ENCODE measurements around the gene TIAM1. TPM values are rescaled to one million over a fixed set of nuclear protein-coding genes. Genes with fewer than 3 reads are reported as not detected.
A peak's percentile ranks its signal among the peaks of the same experiment; 100 is the strongest.

Gene TIAM1
- total RNA-seq, 1 experiment from 2014 or later, result 15.2 TPM

DNA sequence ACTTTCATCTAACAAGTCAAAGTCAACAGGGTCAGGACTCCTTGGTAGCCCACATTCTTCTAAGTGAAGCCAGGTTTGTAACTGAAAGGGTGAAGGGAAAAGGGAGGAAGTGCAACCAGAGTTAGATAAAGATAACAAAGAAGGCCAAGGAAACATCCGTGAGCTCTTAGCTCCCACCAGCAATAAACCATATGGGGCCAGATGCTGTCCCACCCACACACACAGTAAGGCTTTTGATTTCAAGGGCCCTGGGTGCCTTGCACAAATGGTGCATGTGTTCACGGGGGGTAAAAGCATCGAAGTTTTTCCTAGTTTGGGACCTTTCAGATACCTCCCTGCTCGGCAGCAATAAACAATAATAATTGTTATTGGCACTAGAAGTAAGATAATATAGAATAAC is 5.1 kb upstream of the TIAM1 start:
- TF ChIP-seq, protein P1, sequence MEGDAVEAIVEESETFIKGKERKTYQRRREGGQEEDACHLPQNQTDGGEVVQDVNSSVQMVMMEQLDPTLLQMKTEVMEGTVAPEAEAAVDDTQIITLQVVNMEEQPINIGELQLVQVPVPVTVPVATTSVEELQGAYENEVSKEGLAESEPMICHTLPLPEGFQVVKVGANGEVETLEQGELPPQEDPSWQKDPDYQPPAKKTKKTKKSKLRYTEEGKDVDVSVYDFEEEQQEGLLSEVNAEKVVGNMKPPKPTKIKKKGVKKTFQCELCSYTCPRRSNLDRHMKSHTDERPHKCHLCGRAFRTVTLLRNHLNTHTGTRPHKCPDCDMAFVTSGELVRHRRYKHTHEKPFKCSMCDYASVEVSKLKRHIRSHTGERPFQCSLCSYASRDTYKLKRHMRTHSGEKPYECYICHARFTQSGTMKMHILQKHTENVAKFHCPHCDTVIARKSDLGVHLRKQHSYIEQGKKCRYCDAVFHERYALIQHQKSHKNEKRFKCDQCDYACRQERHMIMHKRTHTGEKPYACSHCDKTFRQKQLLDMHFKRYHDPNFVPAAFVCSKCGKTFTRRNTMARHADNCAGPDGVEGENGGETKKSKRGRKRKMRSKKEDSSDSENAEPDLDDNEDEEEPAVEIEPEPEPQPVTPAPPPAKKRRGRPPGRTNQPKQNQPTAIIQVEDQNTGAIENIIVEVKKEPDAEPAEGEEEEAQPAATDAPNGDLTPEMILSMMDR (IDR thresholded peaks at IDR 0.05; ENCODE audit: unreplicated experiment), result no peak
- no peak overlapping the region for H3K4me3 Mint-ChIP-seq (ENCODE audit: low read depth, unreplicated experiment)
- peaks cover 11% of the 10 kb centered on the region for H3K36me3 Mint-ChIP-seq (ENCODE audit: insufficient read depth, unreplicated experiment)
- CTCF ChIA-PET, result no interaction called here
- peaks cover 17% of the 10 kb centered on the region for H3K4me1 Mint-ChIP-seq (ENCODE audit: low read depth, unreplicated experiment)
- intact Hi-C loops (cut with micrococcal nuclease; ENCODE audit: unreplicated experiment), result loop anchor here (10.0 kb wide), 1 partner anchor 236 kb away; no protein-coding TSS in a partner anchor
- no peaks in the 10 kb centered on the region for H3K27me3 Mint-ChIP-seq (ENCODE audit: unreplicated experiment)
- H3K27ac Mint-ChIP-seq (ENCODE audit: unreplicated experiment), result no peak overlapping the region
- no TSS peak for BruUV-seq (replicated peaks)
- no peak for DNase-seq
- no peaks in the 10 kb centered on the region for H3K9me3 Mint-ChIP-seq (ENCODE audit: low read depth, unreplicated experiment)

DNA sequence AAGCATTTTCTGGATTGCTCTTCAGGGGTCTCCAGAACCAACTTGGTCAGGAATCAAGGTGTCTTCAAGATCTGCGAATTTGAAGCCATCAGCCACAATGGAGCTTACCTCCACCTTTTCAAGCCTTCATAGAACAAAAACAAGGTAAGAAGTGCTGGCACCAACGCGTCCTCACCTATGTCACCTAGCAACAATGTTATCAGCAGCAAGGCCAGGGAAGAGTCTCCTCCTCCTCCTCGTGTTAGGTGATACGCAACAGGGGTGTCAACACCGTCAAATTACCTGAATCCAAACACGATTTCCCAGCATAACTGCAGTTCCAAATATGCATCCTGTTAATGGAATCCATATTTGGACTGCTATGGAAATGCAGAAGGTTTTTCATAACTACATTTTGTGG is 4.1 kb upstream of the TIAM1 start:
- no peak for DNase-seq
- Mint-ChIP-seq H3K4me3 (ENCODE audit: low read depth, unreplicated experiment) (no peak overlapping the region), H3K27ac (ENCODE audit: unreplicated experiment) (no peak overlapping the region), H3K36me3 (ENCODE audit: insufficient read depth, unreplicated experiment) (peaks cover 18% of the 10 kb centered on the region), H3K27me3 (ENCODE audit: unreplicated experiment) (no peaks in the 10 kb centered on the region), H3K4me1 (ENCODE audit: low read depth, unreplicated experiment) (peaks cover 16% of the 10 kb centered on the region), H3K9me3 (ENCODE audit: low read depth, unreplicated experiment) (no peaks in the 10 kb centered on the region)
- TF ChIP-seq, protein P1 (IDR thresholded peaks at IDR 0.05; ENCODE audit: unreplicated experiment), result no peak
- CTCF ChIA-PET, result interaction anchor here (0.5 to 1.0 kb wide), 4 partner anchors 35 to 211 kb away, joined by 3 to 5 read pairs (median 4); no protein-coding TSS in a partner anchor
- no TSS peak for BruUV-seq (replicated peaks)
- intact Hi-C loops (cut with micrococcal nuclease; ENCODE audit: unreplicated experiment), result loop anchor here (10.0 kb wide), 1 partner anchor 237 kb away; no protein-coding TSS in a partner anchor

DNA sequence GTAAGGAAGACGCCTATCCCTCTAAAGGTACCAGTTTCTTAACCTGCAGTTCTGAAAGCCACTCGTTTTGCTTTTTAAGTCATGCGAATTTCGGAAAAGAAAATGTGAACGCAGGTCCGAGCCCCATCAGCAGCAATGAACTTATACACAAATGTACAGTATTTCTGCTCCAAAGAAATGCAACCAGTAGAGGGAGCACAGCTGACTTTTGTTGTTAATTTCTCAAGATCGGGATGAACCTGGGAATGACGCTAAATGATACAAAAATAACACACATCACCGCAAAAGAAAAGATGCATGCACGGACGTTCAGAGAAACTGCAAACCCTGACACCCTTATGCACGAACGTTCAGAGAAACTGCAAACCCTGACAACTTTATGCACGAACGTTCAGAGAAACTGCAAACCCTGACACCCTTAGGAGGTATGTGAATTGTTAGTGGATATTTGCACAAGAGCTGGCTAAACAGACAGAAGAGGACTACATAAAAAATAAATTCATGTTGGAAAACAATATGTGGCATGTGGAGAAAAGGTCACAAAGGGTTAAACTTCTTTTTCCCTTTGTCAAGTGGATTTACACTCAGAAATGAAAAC is 3.5 kb upstream of the TIAM1 start:
- intact Hi-C loops (cut with micrococcal nuclease; ENCODE audit: unreplicated experiment), result loop anchor here (10.0 kb wide), 1 partner anchor 237 kb away; no protein-coding TSS in a partner anchor
- TF ChIP-seq, protein P1 (IDR thresholded peaks at IDR 0.05; ENCODE audit: unreplicated experiment), result peak; percentile 16
- H3K4me1 Mint-ChIP-seq (ENCODE audit: low read depth, unreplicated experiment), result peaks cover 14% of the 10 kb centered on the region
- no peaks in the 10 kb centered on the region for H3K27me3 Mint-ChIP-seq (ENCODE audit: unreplicated experiment)
- peaks cover 20% of the 10 kb centered on the region for H3K36me3 Mint-ChIP-seq (ENCODE audit: insufficient read depth, unreplicated experiment)
- CTCF ChIA-PET, result interaction anchor here (0.6 to 1.0 kb wide), 3 partner anchors 35 to 212 kb away, joined by 3 to 5 read pairs (median 3); no protein-coding TSS in a partner anchor
- no peak overlapping the region for H3K27ac Mint-ChIP-seq (ENCODE audit: unreplicated experiment)
- no peaks in the 10 kb centered on the region for H3K9me3 Mint-ChIP-seq (ENCODE audit: low read depth, unreplicated experiment)
- DNase-seq, result peak; percentile 20
- no TSS peak for BruUV-seq (replicated peaks)
- H3K4me3 Mint-ChIP-seq (ENCODE audit: low read depth, unreplicated experiment), result peak overlapping the region; percentile 53

DNA sequence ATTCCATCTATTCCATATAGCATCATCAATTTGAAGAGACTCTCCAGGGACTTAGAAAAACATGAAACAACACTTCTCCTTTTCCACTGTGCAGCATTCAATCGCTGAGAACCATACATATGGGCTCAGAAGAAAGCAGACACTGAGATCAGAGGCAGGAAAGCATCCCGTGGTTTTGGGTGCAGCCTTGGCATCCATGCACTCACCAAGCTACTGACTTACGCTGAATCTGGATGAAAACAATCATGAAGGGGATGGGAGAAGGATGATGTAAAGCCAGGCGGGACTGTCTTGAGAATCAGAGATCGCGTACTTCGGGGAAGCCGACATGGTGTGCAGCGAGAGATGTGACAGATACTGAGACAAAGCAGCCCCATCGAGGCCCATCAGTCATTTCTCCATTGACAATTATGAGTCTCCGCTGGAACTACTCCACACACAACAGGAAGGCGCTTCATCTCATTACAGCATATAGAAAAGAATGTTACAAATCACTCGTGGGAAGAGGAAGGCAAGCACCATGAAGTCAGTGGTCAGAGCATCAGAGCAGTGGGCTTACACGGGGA is 2.3 kb upstream of the TIAM1 start:
- no peak for DNase-seq
- H3K4me3 Mint-ChIP-seq (ENCODE audit: low read depth, unreplicated experiment), result no peak overlapping the region
- no TSS peak for BruUV-seq (replicated peaks)
- H3K27me3 Mint-ChIP-seq (ENCODE audit: unreplicated experiment), result no peaks in the 10 kb centered on the region
- no peak overlapping the region for H3K27ac Mint-ChIP-seq (ENCODE audit: unreplicated experiment)
- intact Hi-C loops (cut with micrococcal nuclease; ENCODE audit: unreplicated experiment), result loop anchor here (10.0 kb wide), 1 partner anchor 238 kb away; no protein-coding TSS in a partner anchor
- H3K4me1 Mint-ChIP-seq (ENCODE audit: low read depth, unreplicated experiment), result peaks cover 20% of the 10 kb centered on the region
- H3K9me3 Mint-ChIP-seq (ENCODE audit: low read depth, unreplicated experiment), result no peaks in the 10 kb centered on the region
- H3K36me3 Mint-ChIP-seq (ENCODE audit: insufficient read depth, unreplicated experiment), result peaks cover 20% of the 10 kb centered on the region
- TF ChIP-seq, protein P1 (IDR thresholded peaks at IDR 0.05; ENCODE audit: unreplicated experiment), result no peak
- CTCF ChIA-PET, result no interaction called here
